SK-N-SH (cell line): ENCODE data around the gene ST7. TPM values are rescaled to one million over a fixed set of nuclear protein-coding genes. Genes with fewer than 3 reads are reported as not detected.

ENCODE experiments used
- CTCF ChIA-PET: fragments of 300-600, 350-600 bp; formaldehyde crosslinking; extraction: SDS; loops from one replicate; lab custom pipeline; 2021; lab: Yijun Ruan, JAX
- POLR2A ChIA-PET: fragments of 350-600 bp; sonication (Branson Sonifier 250); formaldehyde crosslinking; extraction: SDS; loops from one replicate; lab custom pipeline; 2020; ENCODE audit warnings: antibody characterized with exemption, inconsistent platforms; lab: Yijun Ruan, JAX
- DNase-seq: peaks from one replicate; pipeline ENCODE4 v3.0.0; 2012
- H2AFZ ChIP-seq: fragments of 200-600 bp; sonication (generic); 2 replicates; pipeline ENCODE4 v1.8.1; 2016; ENCODE audit warnings: antibody characterized with exemption, mild to moderate bottlenecking, low read depth
- H3F3A ChIP-seq: fragments of 200-600 bp; sonication (generic); replicated peaks from 2 replicates; pipeline ENCODE3; 2016; ENCODE audit warnings: antibody characterized with exemption, mild to moderate bottlenecking; ENCODE audit not compliant: insufficient read depth
- H3K27ac ChIP-seq, 2 experiments: fragments of 200-500 bp in 1 of 2; fragments of 200-600 bp in 1 of 2; sonication (Bioruptor generic) in 1 of 2; sonication (generic), shearing (Covaris generic) in 1 of 2; 2 replicates each; pipeline versions ENCODE4 v1.5.1 to v1.6.1; 2014 to 2016; ENCODE audit warnings: low read depth in 2 of 2, inconsistent platforms in 1 of 2, low read length in 1 of 2, mild to moderate bottlenecking in 1 of 2, mixed read lengths in 1 of 2
- H3K27me3 ChIP-seq: fragments of 200-600 bp; sonication (generic), shearing (Covaris generic); 2 replicates; pipeline ENCODE4 v1.6.1; 2016; ENCODE audit warnings: mixed run types; ENCODE audit not compliant: insufficient read depth
- H3K36me3 ChIP-seq, 2 experiments: fragments of 200-500 bp in 1 of 2; fragments of 200-600 bp in 1 of 2; sonication (Bioruptor generic) in 1 of 2; sonication (generic) in 1 of 2; replicated peaks in 1 of 2; 2 replicates each; pipeline versions ENCODE3 to v1.5.1; 2014 to 2016; ENCODE audit warnings: low read length in 1 of 2, mild to moderate bottlenecking in 1 of 2; ENCODE audit not compliant: insufficient read depth in 2 of 2, control insufficient read depth in 1 of 2
- H3K4me1 ChIP-seq, 2 experiments: fragments of 200-500 bp in 1 of 2; fragments of 200-600 bp in 1 of 2; sonication (Bioruptor generic) in 1 of 2; sonication (generic), shearing (Covaris generic) in 1 of 2; 2 replicates each; pipeline versions ENCODE4 v1.5.1 to v1.6.1; 2014 to 2016; ENCODE audit warnings: low read depth in 1 of 2, low read length in 1 of 2, mixed run types in 1 of 2; ENCODE audit not compliant: insufficient read depth in 2 of 2, control insufficient read depth in 1 of 2
- H3K4me2 ChIP-seq: fragments of 200-600 bp; sonication (generic), shearing (Covaris generic); 2 replicates; pipeline ENCODE4 v1.6.1; 2017; ENCODE audit warnings: mixed run types
- H3K4me3 ChIP-seq, 2 experiments: fragments of 200-500 bp in 1 of 2; fragments of 200-600 bp in 1 of 2; sonication (Bioruptor generic) in 1 of 2; sonication (generic), shearing (Covaris generic) in 1 of 2; 2 replicates each; pipeline versions ENCODE4 v1.5.1 to v1.8.1; 2014 to 2016; ENCODE audit warnings: low read depth in 2 of 2, inconsistent platforms in 1 of 2, low read length in 1 of 2, mild to moderate bottlenecking in 1 of 2, mixed read lengths in 1 of 2, moderate library complexity in 1 of 2
- H3K79me2 ChIP-seq: fragments of 200-600 bp; sonication (generic); 2 replicates; pipeline ENCODE4 v1.8.1; 2017; ENCODE audit warnings: mild to moderate bottlenecking; ENCODE audit not compliant: insufficient read depth
- H3K9ac ChIP-seq: fragments of 200-600 bp; sonication (generic); 2 replicates; pipeline ENCODE4 v1.6.1; 2017; ENCODE audit warnings: mixed run types
- H3K9me2 ChIP-seq: fragments of 200-600 bp; sonication (generic); 2 replicates; pipeline ENCODE4 v1.6.1; 2017; ENCODE audit warnings: mixed run types
- H3K9me3 ChIP-seq: fragments of 200-600 bp; sonication (generic); 2 replicates; pipeline ENCODE4 v1.6.1; 2017; ENCODE audit warnings: mixed run types, mild to moderate bottlenecking, moderate library complexity
- H4K20me1 ChIP-seq: fragments of 200-600 bp; sonication (generic); 2 replicates; pipeline ENCODE4 v1.6.1; 2017; ENCODE audit warnings: mild to moderate bottlenecking, mixed run types; ENCODE audit not compliant: insufficient read depth
- CHD2 ChIP-seq: fragments of 150-350 bp; IDR thresholded peaks from 2 replicates; pipeline ENCODE4 v1.6.1; 2018; ENCODE audit warnings: low read length; ENCODE audit not compliant: partially characterized antibody
- ELF1 ChIP-seq: IDR thresholded peaks from 2 replicates; pipeline ENCODE4 v1.4.0; 2012
- EP300 ChIP-seq, 2 experiments: IDR thresholded peaks; 2 replicates each; pipeline versions ENCODE4 v1.4.0 to v1.6.1; 2012; ENCODE audit warnings: borderline replicate concordance in 1 of 2, low read depth in 1 of 2, low read length in 1 of 2
- FOSL2 ChIP-seq: IDR thresholded peaks from 2 replicates; pipeline ENCODE4 v1.4.0; 2012; ENCODE audit warnings: low read depth, mild to moderate bottlenecking, moderate library complexity, borderline replicate concordance
- FOXJ3 ChIP-seq: sonication (generic); formaldehyde crosslinking; IDR thresholded peaks from 2 replicates; pipeline ENCODE4 v1.5.1; 2020; ENCODE audit warnings: mild to moderate bottlenecking, missing genetic modification reagents
- GABPA ChIP-seq: IDR thresholded peaks from 2 replicates; pipeline ENCODE4 v1.4.0; 2012; ENCODE audit warnings: low read depth, mild to moderate bottlenecking
- MEF2A ChIP-seq: IDR thresholded peaks from 2 replicates; pipeline ENCODE4 v1.4.0; 2012; ENCODE audit warnings: low read depth, borderline replicate concordance
- NFIC ChIP-seq: IDR thresholded peaks from 2 replicates; pipeline ENCODE4 v1.4.0; 2012; ENCODE audit warnings: borderline replicate concordance
- NRF1 ChIP-seq: IDR thresholded peaks from 2 replicates; pipeline ENCODE4 v1.6.1; 2012; ENCODE audit warnings: low read depth, mild to moderate bottlenecking, low read length
- POLR2AphosphoS5 ChIP-seq: IDR thresholded peaks from 2 replicates; pipeline ENCODE4 v1.6.1; 2012; ENCODE audit warnings: low read depth, low read length
- RAD21 ChIP-seq: IDR thresholded peaks from 2 replicates; pipeline ENCODE4 v1.6.1; 2012; ENCODE audit warnings: mild to moderate bottlenecking, low read length
- RCOR1 ChIP-seq: fragments of 150-350 bp; IDR thresholded peaks from 2 replicates; pipeline ENCODE4 v1.6.1; 2017; ENCODE audit warnings: antibody characterized with exemption, low read length
- RFX5 ChIP-seq: IDR thresholded peaks from 2 replicates; pipeline ENCODE4 v1.6.1; 2012; ENCODE audit warnings: mild to moderate bottlenecking, improper control_type of control experiment, low read length
- RXRA ChIP-seq: IDR thresholded peaks from 2 replicates; pipeline ENCODE4 v1.4.0; 2012; ENCODE audit warnings: low read depth, mild to moderate bottlenecking, borderline replicate concordance
- SMC3 ChIP-seq: IDR thresholded peaks from 2 replicates; pipeline ENCODE4 v1.6.1; 2012; ENCODE audit warnings: low read depth, low read length, improper control_type of control experiment
- TCF12 ChIP-seq: IDR thresholded peaks from 2 replicates; pipeline ENCODE4 v1.4.0; 2012
- TEAD4 ChIP-seq: IDR thresholded peaks from 2 replicates; pipeline ENCODE4 v1.4.0; 2012; ENCODE audit warnings: mild to moderate bottlenecking, borderline replicate concordance; ENCODE audit not compliant: insufficient read depth
- YY1 ChIP-seq: IDR thresholded peaks from 2 replicates; pipeline ENCODE4 v1.4.0; 2012; ENCODE audit warnings: low read depth, mild to moderate bottlenecking
- WGBS: methylation state at CpG from one replicate; pipeline ENCODE4 v1.1.6; 2017; ENCODE audit warnings: low lambda C conversion rate; 5-methylcytosine and 5-hydroxymethylcytosine counted together
- polyA plus RNA-seq, 3 experiments: library from polyadenylated mRNA; depleted of rRNA; stranded (reverse); fragments of >200 nt; gene quantifications; 2 replicates each; pipeline ENCODE4 v1.2.3, GENCODE V29; 2012
- TF ChIP-seq, protein P1 (sequence below): IDR thresholded peaks from 2 replicates; pipeline ENCODE4 v1.4.0; 2012; ENCODE audit warnings: low read depth, borderline replicate concordance
- TF ChIP-seq, protein P2 (sequence below): IDR thresholded peaks from 2 replicates; pipeline ENCODE4 v1.6.1; 2012; ENCODE audit warnings: mild to moderate bottlenecking, low read depth, low read length, moderate library complexity

ST7 gene
- polyA plus RNA-seq, 1 of the 3 experiments (the other 2 are of a cell fraction): 23.5 TPM

DNA sequence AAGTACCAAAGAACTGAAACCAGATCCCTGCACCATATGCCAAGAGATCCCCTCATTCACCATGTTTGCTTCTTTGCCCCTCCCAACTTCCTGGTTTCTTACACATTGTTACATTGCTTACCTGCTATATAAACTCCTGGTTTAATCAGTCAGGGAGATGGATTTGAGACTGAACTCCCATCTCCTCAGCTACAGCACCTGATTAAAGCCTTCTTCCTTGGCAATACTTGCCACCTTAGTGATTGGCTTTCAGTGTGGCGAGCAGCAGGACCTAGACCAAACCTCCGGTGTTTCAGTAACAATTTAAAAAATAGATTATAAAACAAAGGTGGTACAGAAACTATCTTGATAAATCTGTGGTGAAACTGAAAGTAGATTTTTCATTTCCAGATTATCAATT, 122.6 kb downstream of the ST7 start:
- H3K36me3 ChIP-seq: no peaks in the 10 kb centered on the region
- H3K79me2 ChIP-seq: peaks cover 3% of the 10 kb centered on the region; the same call in 1 of the 2 replicates
- ChIA-PET POLR2A (no interaction called here), CTCF (interaction anchor here (1.1 to 1.7 kb wide), 3 partner anchors 11 to 50 kb away, joined by 3 to 5 read pairs (median 5); no protein-coding TSS in a partner anchor)
- no peaks in the 10 kb centered on the region for H4K20me1 ChIP-seq
- H3K4me1 ChIP-seq: peaks cover 0 to 26% of the 10 kb centered on the region in 2 experiments; a peak in 3 of 4 replicates
- no peak overlapping the region for H2AFZ ChIP-seq
- TF ChIP-seq GABPA: no peak
- no peak for TF ChIP-seq EP300 (IDR thresholded peaks at IDR 0.05; ENCODE audit: borderline replicate concordance in 1 of 2, low read depth in 1 of 2, low read length in 1 of 2)
- TF ChIP-seq NFIC: no peak
- TF ChIP-seq CHD2: no peak
- TF ChIP-seq RCOR1: no peak
- no peak for TF ChIP-seq RFX5
- no peak for TF ChIP-seq TEAD4
- no peak for TF ChIP-seq RXRA
- no peak for TF ChIP-seq SMC3
- no peak for TF ChIP-seq FOXJ3
- TF ChIP-seq, protein P1, sequence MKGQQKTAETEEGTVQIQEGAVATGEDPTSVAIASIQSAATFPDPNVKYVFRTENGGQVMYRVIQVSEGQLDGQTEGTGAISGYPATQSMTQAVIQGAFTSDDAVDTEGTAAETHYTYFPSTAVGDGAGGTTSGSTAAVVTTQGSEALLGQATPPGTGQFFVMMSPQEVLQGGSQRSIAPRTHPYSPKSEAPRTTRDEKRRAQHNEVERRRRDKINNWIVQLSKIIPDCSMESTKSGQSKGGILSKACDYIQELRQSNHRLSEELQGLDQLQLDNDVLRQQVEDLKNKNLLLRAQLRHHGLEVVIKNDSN: no peak
- TF ChIP-seq MEF2A: no peak
- no peak for TF ChIP-seq POLR2AphosphoS5
- no peak for TF ChIP-seq TCF12
- WGBS: 100% methylated on average over 2 of the region's 2 CpGs
- DNase-seq: no peak
- no peak overlapping the region for H3K27ac ChIP-seq
- no peak overlapping the region for H3K4me2 ChIP-seq
- H3K27me3 ChIP-seq: no peaks in the 10 kb centered on the region
- no peaks in the 10 kb centered on the region for H3K9me2 ChIP-seq
- peaks cover 9% of the 10 kb centered on the region for H3F3A ChIP-seq
- H3K9ac ChIP-seq: no peak overlapping the region
- H3K4me3 ChIP-seq: no peak overlapping the region; a peak in 1 of 4 replicates
- H3K9me3 ChIP-seq: no peaks in the 10 kb centered on the region

DNA sequence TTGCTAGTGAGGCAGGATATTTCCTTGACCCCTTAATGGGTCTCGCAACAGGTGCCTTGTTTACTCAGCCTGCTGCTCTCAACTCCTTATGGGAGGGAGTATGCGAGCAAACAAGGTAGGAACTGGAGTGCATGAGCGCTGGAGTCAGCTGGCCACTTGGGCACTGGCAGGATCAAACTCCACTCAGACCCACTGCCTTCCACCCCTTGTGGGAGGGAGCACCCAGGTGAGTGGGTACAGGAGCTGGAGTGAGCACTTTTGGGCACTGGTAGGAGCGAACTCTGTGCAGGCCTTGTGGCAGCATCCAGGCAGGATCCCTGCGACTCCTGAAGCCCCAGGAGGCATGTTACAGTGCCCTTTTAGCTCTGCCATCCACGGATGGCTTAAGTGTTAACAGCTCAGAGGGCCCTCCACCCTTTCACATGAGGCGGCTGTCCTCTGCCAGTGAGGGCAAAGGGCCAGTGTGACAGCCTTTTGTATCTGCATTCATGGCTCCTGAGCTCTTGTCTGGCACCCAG, 123.2 kb downstream of the ST7 start:
- no peak overlapping the region for H2AFZ ChIP-seq
- DNase-seq: no peak
- H3K4me1 ChIP-seq: peaks cover 0 to 25% of the 10 kb centered on the region in 2 experiments; a peak in 3 of 4 replicates
- CTCF ChIA-PET: interaction anchor here (1.1 to 1.7 kb wide), 4 partner anchors 10 to 50 kb away, joined by 3 to 5 read pairs (median 5); no protein-coding TSS in a partner anchor
- H3K36me3 ChIP-seq: no peaks in the 10 kb centered on the region
- H3K9me2 ChIP-seq: no peaks in the 10 kb centered on the region
- WGBS: 86% methylated on average over 7 of the region's 7 CpGs
- peaks cover 13% of the 10 kb centered on the region for H3F3A ChIP-seq
- H3K9me3 ChIP-seq: no peaks in the 10 kb centered on the region
- H3K27ac ChIP-seq: no peak overlapping the region
- H3K9ac ChIP-seq: no peak overlapping the region
- no peak overlapping the region for H3K4me2 ChIP-seq
- POLR2A ChIA-PET: no interaction called here
- no peaks in the 10 kb centered on the region for H4K20me1 ChIP-seq
- peaks cover 3% of the 10 kb centered on the region; the same call in 1 of the 2 replicates for H3K79me2 ChIP-seq
- TF ChIP-seq, protein P2, sequence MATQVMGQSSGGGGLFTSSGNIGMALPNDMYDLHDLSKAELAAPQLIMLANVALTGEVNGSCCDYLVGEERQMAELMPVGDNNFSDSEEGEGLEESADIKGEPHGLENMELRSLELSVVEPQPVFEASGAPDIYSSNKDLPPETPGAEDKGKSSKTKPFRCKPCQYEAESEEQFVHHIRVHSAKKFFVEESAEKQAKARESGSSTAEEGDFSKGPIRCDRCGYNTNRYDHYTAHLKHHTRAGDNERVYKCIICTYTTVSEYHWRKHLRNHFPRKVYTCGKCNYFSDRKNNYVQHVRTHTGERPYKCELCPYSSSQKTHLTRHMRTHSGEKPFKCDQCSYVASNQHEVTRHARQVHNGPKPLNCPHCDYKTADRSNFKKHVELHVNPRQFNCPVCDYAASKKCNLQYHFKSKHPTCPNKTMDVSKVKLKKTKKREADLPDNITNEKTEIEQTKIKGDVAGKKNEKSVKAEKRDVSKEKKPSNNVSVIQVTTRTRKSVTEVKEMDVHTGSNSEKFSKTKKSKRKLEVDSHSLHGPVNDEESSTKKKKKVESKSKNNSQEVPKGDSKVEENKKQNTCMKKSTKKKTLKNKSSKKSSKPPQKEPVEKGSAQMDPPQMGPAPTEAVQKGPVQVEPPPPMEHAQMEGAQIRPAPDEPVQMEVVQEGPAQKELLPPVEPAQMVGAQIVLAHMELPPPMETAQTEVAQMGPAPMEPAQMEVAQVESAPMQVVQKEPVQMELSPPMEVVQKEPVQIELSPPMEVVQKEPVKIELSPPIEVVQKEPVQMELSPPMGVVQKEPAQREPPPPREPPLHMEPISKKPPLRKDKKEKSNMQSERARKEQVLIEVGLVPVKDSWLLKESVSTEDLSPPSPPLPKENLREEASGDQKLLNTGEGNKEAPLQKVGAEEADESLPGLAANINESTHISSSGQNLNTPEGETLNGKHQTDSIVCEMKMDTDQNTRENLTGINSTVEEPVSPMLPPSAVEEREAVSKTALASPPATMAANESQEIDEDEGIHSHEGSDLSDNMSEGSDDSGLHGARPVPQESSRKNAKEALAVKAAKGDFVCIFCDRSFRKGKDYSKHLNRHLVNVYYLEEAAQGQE: no peak
- TF ChIP-seq ELF1: no peak
- TF ChIP-seq GABPA: no peak
- TF ChIP-seq NRF1: no peak
- TF ChIP-seq, protein P1: no peak
- TF ChIP-seq TEAD4: no peak
- TF ChIP-seq YY1: no peak
- TF ChIP-seq EP300 (IDR thresholded peaks at IDR 0.05; ENCODE audit: borderline replicate concordance in 1 of 2, low read depth in 1 of 2, low read length in 1 of 2): no peak
- TF ChIP-seq FOSL2: no peak
- TF ChIP-seq RAD21: no peak
- no peak for TF ChIP-seq RCOR1
- TF ChIP-seq TCF12: no peak
- H3K4me3 ChIP-seq: no peak overlapping the region
- H3K27me3 ChIP-seq: no peaks in the 10 kb centered on the region
